Measurements from ENCODE around the gene TCF20.

The TCF20 gene

DNA sequence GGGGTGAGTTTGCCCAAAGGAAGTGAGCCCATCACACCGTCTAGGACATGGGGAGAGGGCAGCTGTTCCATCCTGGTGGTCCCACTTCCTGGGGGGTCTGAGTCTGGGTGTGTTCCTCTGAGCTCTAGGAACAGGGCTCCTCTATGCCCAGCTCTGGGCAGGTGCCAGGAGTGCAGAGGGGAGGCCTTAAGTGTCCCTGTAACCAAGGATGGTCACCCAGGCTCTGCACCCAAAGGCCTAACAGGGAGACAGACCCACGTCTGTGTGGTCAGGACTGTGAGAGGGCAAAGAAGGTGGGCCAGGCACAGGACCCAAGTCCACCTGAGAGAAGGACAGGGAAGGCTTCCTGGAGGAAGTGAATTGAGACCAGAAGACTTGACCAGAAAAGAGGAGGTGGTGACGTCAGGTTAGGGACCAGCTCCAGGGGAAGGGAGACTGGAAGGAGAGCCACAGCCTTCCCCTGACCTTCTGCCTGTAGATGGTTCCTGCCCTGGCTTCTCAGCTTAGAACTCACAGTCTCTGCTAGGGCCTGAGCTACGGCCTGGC, 11.3 kb upstream of the TCF20 start:
- no peak for DNase-seq

DNA sequence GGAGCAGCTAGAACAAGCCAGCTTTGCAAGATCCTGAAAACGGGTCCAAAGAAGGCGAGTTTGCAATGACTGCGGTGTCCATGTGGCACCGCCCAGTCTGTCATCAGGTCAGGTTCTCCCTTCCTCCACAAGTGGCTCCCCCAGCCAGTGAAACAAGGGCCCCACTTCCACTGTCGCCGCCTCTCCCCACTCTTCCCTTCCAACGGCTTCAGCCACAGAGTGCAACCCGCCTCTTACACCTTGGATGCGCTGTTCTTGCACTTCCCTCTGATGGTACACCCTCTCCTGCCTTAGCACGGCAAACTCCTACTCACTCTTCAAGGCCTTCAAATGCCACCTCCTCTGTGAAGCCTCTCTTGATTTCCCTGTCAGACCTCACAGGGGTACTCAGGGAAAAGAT, 10.8 kb upstream of the TCF20 start:
- no peak for DNase-seq

DNA sequence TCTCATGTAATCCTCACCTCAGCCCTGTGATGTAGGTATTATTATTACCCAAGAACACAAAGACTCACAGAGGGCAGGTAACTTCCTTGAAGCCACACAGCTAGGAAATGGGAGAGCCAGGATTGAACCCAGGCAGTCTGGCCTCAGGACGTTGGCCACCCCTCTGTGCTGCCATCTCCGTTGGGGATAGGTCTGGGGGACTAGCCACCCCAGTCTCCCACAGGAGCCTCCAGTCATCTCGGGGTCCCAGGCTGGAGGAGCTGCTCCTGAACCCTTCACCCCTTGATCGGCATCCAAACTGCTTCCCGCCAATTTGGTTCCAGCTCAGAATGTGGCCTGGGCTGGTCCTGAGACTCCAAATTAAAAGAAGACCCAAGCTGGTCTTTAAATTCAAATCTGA, 10.4 kb upstream of the TCF20 start:
- DNase-seq, result no peak

DNA sequence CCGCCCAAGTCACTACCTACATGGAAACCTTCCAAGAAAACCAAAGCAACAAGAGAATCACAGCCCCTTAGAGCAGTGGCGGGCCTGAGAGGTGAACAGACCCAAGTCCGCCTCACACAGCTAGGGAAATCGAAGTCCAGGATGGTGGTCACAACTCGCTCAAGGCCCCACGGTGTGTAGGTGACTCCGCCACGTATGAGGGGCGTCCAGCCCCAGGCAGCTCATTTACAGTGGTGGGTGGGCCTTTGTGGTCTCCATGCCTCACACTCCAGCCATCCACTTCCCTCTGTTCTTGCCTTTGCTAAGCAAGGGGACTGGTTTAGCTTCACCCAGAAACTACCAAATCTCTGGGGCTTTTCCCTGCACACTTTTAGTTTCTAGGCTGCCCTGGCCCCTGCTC, 9.7 kb upstream of the TCF20 start:
- DNase-seq, result no peak

DNA sequence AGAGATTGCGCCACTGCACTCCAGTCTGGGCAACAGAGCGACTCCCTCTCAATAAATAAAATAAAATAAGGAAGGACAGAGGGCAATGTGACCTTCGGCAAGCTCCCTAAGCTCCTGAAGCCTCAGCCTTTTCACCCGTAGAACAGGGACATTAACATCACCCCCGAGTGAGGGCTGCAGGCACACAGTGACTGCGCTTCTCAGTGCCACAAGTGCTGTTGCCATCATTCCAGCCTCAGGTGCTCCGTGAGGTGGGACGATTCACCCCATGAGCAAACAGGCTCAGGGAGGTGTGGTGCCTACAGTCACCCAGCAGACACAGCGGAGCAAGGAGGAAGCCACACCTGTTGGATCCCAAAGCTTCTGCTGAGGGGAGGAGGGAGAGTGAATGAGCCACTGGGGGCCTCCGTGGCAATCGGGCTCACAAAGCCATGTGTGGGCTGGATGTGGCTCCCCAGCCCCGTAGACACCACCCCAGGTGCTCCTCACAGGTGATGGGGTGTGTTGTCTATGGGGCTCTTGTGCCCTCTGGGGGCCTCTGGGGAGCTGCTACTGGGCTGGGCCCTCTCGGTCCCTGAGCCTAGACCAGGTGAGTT, 9.1 kb upstream of the TCF20 start:
- no peak for DNase-seq

DNA sequence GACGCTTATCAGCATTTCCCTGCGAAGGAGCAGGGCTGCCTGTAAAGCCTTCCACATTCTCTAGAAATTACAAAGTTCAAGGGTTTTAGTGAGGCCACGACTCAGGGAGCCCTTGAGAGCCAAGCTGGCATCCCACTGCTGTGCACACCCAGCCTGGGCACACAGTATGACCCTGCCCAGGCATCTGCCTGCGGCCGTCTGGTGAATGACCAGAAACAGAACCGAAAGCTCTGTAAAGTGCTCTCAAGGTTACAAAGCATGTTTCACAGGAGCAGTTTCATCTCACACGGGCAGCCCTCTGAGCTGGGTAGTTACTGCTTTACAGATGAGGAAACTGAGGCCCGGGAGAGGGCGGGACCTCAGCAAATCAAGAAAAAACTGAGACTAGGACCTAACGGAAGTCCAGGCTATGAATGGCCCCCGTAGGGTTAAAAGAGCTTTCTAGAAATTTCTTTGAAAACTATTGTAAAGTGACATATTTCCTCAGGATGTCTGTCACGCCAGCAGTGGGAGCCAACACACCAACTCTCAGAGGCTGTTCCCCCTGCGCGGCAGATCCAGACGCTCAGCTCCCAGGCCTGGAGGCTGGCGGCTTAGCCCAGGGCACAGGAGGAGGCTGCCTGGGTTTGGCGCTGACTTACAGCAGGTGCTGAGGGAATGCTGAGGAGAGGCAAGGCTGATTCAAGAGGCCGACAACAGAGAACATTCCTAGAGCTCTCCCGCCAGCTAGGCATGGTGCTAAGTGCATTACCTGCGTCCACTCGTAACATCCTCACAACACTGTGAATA, 7.7 kb upstream of the TCF20 start:
- no peak for DNase-seq

DNA sequence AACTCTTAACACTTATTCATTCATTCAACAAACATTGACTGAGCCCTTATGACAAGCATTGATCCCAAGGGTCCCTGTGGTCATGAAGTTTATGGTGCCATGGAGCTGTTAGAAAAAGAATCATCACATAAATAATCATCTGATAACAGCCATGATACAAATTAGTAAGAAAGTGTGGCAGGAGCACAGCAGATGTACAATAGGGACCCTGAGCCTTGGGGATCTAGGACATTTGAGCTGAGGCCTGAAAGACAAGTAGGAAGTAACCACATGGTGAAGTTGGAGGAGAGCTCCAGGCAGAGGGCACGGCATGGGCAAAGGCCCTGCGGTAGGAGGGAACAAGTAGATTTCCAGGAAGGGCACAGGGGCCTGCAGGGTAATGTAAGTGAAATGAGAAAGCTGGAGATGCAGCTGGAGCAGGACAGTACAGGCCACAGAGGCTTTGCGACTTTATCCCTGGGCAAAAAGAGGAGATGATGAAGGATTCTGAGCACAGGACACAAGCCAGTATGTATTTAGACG, 6.8 kb upstream of the TCF20 start:
- DNase-seq, result no peak

DNA sequence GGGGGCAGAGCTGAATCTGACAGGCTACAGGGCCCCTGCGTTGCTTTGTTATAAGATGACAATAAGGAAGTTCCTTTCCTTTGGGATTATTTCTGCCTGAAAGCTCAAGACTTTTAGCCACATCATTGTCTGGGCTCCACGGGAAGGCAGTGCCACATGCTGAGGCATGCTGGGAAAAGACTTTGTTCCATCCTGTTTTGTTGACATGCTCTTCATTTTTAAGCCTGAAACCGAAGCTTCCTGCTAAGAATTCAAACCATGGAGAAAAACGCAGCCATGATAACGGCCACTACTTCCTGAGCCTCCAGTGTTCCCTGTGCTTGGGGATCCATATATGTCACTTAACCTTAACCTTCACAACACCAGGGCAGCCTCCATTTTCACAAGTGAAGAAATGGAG, 5.5 kb upstream of the TCF20 start:
- DNase-seq, result no peak

DNA sequence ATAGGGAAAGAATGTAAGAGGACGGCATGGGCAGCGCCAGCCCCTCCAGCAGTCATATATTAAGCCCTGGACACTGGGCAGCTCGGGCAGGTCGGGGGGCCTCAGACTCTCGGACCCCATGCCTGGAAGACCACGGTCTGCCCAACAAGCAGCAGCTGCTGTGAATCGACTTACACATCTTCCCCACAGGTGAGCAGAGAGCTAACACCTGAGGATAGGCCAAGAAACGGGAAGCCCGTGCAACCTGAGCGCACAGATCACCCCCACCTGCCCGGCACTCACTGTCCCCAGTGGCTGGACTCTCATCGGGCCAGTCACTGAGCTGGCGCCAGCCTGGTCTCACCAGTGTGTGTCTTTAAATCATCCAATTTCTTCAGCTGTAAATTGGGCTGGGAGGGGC, 4.7 kb upstream of the TCF20 start:
- DNase-seq, result no peak

DNA sequence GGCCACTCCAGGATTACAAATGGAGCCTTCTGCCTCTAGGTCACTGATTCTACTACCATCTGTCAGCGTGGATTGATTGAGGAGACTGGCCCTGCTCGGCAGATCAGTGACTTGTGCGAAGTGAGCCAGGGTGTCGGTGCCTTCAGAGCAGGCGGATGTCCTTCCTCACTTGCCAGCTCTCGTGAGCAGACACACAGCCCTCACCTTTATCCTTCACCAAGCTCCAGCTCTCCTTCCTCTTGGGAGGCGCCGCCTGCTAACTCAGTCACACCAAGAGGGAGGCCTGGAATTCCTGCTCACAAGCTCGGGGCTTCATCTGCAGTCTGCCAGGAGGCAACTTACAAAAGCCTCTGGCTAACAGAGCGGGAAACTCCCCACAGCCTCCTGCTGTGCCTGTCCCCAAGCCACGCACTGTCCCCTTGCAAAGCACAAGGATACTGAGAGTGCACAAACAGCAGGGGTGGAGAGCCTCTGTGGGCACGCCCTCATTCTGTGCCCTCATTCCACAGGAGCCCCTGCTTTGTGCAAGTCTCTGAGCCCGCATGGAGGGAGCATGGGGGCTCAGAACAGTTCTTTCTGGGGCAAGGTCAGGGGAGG, 3.5 kb upstream of the TCF20 start:
- no peak for DNase-seq

DNA sequence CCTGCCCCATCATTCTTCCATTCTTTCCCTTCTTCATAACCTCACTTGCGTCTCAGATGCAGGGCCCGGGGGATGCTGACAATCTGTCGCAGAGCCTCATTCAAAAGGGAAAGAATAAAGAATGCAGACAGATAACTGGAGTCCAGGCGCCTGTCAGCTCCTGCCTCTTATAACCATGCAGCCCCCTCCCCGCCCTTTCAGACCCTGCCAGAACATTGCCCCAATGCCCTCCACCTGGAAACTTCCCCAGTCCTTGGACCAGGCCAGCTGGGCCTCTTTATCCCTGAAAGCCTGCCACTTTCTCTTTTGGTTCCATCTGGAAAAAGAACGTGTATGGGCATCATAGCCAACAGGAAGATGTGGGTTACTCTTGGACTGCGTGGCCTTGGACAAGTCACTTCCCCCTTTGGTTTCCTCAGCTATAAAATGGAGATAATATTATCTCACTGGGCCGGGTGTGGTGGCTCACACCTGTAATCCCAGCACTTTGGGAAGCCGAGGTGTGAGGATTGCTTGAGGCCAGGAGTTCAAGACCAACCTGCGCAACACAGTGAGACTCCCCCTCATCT, 2.1 kb upstream of the TCF20 start:
- no peak for DNase-seq

DNA sequence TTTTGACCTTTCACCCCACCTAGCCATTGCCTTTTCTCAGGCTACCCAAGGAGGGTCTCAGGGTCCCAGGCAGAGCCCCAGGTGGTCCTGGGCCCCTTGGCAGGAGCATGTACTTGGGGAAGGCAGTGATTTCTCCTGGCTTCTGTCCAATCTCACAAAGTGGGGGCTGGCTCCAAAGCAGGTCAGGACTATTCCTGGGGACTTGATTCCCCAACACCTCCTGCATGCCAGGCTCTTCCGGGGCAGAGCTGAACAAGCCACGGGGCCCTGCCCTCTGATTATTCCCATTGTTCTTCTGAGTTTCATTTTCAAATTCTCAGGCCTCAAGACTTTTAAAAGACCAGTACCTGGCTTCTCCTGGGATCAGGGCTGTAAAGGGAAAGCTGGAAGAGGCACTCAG, 1.5 kb upstream of the TCF20 start:
- DNase-seq, result no peak

DNA sequence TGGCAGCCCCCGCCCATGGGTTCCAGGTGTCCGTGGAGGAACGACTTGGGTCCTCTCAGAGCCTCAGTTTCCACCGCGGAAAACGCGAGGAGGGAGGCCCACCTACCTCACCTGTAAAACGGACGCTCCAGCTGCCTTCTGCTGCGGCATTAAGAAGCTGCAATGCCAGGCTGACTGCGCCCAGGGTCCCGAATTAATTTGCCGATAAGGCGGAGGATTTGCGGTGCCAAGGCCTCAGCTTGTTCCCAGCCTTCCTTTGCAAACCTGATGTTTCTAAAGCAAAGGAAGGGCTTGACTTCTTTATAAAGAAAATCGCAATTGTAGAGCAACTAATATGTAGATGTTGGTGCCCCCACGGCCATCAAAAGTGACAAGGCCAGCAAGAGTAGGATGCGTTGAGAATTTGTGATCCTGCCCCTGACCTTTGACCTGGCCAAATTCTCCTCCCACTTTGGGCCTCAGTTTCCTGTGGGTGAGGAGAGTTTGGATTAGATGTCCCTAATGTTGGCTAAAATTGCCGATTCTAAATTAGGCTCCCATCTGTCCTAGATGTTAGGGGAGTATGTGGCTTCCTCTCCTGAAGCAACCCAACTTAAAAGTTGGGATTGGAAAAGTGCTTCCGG, 849 bp upstream of the TCF20 start:
- DNase-seq, result no peak

DNA sequence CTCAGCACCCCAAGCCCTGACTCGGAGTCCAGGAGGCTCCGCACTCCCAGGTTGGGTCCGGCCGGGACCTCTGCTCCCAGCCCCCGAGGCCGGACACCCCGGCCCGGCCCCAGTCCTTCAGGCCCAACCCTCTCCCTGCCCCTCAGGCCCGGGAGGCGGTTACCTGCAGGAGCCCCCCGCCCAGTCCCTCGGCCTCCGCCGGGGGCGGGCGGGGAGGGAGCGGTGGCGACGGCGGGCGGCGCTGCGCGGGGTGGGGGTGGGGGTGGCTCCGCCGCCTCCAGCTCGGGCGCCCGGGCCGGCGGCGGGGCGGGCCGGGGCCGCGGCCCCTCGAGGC, 310 bp downstream of the TCF20 start:
- peak in 1 of 4 experiments; percentile 47 for DNase-seq

DNA sequence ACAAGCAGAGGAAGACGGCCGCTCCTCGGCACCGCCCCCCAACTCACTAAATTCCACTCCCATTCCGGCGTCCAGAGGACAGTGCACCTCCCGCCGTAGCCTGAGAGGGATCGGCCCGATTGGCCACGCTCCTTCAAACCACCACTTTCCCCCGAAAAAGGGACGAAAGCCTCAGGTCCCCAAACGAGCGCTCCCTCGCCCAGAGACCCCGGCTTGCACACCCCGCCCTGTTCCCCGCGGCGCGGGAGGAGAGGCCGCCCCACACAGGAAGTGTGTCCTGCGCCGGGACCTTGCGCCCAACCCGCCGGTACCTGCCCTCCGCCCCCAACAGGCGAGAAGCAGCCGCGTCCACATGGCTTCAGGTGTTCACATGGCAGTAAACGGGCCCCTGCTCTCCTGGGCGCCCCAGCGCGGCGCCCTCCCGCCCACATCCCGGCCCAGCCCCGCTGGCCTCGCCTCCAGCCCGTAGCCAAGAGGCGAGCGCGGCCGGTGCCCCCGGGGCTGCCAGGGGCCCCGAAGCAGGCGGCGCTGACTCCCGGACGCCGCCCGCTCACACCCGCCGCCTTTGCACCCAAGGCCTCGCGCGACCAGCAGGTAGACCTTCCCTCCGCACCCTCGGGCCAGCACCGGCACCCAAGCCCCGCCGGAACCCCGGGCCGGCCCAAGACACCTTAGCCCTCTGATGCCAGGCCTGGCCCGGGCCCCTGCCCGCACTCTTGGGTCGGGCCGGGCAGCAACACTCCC, 849 bp downstream of the TCF20 start:
- peak in 3 of 4 experiments; percentile 33 to 66 (median 43) for DNase-seq

DNA sequence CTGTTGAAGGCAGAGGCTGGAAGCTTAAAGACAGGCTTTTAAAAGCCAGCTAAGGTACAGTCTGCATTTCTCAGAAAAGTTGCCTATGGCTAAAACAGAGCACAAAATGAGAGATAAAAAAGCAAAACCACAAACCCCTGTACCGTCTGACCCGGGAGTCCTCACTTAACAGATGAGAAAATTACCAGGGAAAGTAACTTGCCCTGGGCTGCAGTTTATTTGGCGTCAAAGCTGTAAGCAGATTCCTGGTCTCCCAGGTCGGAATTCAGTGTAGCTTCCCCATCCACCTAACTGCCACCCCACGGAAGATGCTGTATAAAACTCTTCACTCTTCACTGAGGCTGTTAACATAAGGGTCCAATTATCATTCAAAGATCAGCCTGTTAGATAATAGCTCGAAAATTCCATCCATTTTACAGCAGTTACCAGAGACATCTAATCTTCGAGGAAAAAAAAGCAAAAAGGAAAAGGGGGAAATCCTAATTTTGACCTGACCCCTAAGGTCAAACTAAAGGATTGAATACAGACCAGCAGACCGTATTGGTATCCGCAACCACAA, 1.5 kb downstream of the TCF20 start:
- DNase-seq, result no peak

DNA sequence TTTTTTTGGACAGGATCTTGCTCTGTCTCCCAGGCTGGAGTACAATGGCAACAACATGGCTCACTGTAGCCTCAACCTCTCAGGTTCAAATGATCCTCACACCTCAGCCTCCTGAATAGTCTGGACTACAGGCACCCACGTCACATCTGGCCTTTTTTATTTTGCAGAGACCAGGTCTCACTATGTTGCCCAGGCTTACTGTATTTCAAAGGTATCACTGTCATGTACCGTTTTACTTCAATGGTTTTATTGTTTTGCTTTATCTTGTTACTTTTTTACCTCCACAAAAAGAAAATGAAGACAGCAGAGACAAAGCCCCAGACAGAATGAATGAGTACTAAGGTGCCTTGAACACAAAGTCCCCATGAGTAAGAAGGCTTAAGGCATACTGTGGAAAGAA, 5.1 kb downstream of the TCF20 start:
- DNase-seq, result no peak

DNA sequence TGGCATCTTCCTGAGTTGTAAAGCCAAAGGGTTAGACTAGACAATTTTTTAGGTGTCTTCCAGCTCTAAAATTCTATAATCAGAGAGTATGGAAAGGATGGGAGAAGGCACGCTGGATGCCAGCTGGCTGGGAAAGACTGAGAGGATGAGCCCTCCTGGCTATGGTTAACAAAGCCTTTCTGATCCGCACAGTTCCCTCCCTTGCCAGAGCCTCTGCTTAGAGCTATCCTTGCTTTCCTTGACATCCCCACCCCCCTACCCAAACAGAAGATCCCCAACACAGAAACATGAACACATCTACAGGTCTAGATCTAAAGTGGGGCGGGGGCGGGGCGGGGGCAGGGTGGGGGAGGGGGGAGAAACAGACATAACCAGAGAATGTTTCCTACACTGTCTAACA, 6.5 kb downstream of the TCF20 start:
- DNase-seq, result no peak

DNA sequence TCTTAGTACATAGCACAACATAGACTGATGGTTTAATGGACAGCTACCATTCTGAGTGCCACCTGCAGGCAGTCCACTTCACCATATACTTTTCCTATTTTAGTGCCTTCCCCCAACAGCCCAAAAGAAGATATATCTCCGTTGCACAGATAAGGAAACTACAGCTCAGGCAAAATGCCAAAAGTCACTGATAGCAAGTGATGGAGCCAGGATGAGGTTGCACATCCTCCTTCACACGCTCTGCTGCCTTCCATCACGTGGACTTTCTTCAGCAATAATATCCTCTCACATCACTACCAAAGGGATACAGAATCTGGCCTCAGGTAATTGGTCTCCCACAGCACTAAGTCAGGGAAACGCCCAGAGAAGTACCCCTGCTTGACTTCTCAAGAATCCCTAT, 7.5 kb downstream of the TCF20 start:
- no peak for DNase-seq

DNA sequence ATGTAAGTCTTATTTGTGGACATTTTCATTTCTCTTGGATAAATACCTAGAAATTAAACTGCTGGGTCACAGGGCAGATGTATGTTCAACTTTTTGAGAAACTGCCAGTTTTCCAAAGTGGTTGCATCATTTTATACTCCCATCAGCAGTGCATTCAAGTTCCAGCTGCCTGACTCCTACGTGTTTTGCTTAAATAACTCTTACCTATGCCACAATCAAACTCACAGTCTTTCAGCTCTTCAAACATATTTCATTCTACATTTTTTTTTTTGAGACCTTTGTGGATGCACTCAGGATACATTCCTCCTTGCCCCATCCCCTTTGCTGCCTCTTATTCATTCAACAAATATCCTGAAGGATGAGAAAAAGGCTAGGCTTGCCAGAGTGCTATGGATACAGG, 9.2 kb downstream of the TCF20 start:
- DNase-seq, result no peak

DNA sequence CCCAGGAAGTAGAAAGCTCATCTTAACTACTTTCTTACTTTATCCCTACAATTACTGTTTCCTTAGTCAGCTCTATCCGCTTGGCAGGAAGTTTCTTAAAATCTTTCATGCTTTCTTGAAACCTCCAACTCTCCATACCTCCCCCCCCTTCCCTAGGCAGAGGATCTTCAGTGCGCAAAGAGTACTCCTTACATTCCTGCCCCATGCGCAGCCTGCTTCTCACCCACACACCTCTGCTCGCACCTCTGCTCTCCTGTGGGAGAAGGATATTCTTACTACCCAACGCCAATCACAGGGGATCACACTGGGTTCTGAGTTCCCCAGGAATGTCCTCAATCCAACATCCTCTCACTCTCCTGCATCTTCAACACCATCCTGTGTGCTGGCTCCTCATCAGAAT, 12.3 kb downstream of the TCF20 start:
- no peak for DNase-seq

DNA sequence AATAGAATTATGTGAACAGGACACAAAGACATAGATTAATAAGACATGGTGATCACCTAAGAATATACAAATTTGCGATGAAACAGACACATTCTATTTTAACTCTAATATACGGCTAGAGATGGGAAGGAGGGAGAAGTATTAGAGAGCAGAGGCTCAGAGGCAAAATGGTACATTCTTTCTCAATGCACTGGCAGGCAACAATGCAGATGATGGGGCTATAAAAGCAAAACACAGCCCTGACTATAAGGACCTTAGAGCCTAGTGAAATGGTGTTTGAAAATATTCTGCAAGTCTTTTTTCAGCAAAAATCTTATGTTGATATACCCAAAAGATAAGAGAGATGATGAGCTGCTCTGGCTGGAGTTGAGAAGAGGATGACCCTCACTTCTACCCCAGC, 13.1 kb downstream of the TCF20 start:
- DNase-seq, result no peak
